Gastrocnemius medialis (tissue), 4 donors: ENCODE data around the gene ZNF121. TPM values are rescaled to one million over a fixed set of nuclear protein-coding genes. Genes with fewer than 3 reads are reported as not detected.
A peak's percentile ranks its signal among the peaks of the same experiment; 100 is the strongest.

ENCODE experiments used
- ATAC-seq, 2 donors: fragments of 150-250 bp; one replicate each; pipeline ENCODE4 v1.9.1; 2016
- DNase-seq, 2 donors: peaks; one replicate each; pipeline ENCODE4 v3.0.0-alpha.2; 2019
- H3K27ac ChIP-seq, 4 donors: fragments of 200-600 bp; sonication (generic); 1 replicate in 1 of 4; 2 replicates in 3 of 4; pipeline ENCODE4 v1.5.1; 2016 to 2018; ENCODE audit warnings: mild to moderate bottlenecking in 2 of 4, moderate library complexity in 1 of 4
- H3K27me3 ChIP-seq, 3 donors: fragments of 200-600 bp; sonication (generic) in 2 of 3; 1 replicate in 1 of 3; 2 replicates in 2 of 3; pipeline versions ENCODE4 v1.5.1 to v1.6.0; 2016 to 2019; ENCODE audit warnings: mild to moderate bottlenecking in 1 of 3, moderate library complexity in 1 of 3
- H3K36me3 ChIP-seq, 2 donors: fragments of 200-600 bp; sonication (generic) in 1 of 2; one replicate each; pipeline ENCODE4 v1.5.1; 2017 to 2018
- H3K4me1 ChIP-seq, 2 donors: fragments of 200-600 bp; sonication (generic) in 1 of 2; one replicate each; pipeline ENCODE4 v1.5.1; 2016 to 2017; ENCODE audit warnings: mild to moderate bottlenecking in 2 of 2
- H3K4me3 ChIP-seq, 4 donors: fragments of 200-600 bp; sonication (generic) in 3 of 4; 1 replicate in 1 of 4; 2 replicates in 3 of 4; pipeline ENCODE4 v1.5.1; 2016 to 2019; ENCODE audit warnings: mild to moderate bottlenecking in 2 of 4
- H3K9me3 ChIP-seq, 3 donors: fragments of 200-600 bp; sonication (generic) in 2 of 3; 1 replicate in 1 of 3; 2 replicates in 2 of 3; pipeline ENCODE4 v1.5.1; 2016 to 2019
- POLR2A ChIP-seq, 2 donors: fragments of 450-650 bp; IDR thresholded peaks; one replicate each; pipeline ENCODE4 v1.6.1; 2017; ENCODE audit warnings: antibody characterized with exemption in 2 of 2, mild to moderate bottlenecking in 2 of 2, moderate library complexity in 2 of 2
- in situ Hi-C, 4 donors: fragments of 200-750 bp; cut with MboI; loops; one replicate each; pipeline versions ENCODE4 v1.15.0 to v1.8.0; 2017; ENCODE audit warnings: low sequenced_read_pairs in 4 of 4
- intact Hi-C: fragments of 100-400 bp; cut with DNase I; formaldehyde crosslinking; loops from one replicate; pipeline ENCODE4 v1.15.1; 2023; ENCODE audit warnings: low total_unique reads
- total RNA-seq, 4 donors: library from RNA; depleted of rRNA; stranded (reverse); fragments of >200 nt; gene quantifications; one replicate each; pipeline versions ENCODE4 v1.1.0 to v1.2.3, GENCODE V29; 2016
- TF ChIP-seq, protein P1 (sequence below), 5 experiments: fragments of 450-650 bp in 3 of 5; fragments of 200-600 bp in 2 of 5; sonication (generic) in 2 of 5; IDR thresholded peaks in 4 of 5; conservative IDR thresholded peaks in 1 of 5; 1 replicate in 4 of 5; 2 replicates in 1 of 5; pipeline ENCODE4 v1.5.1; 2016 to 2019; ENCODE audit warnings: antibody characterized with exemption in 5 of 5, mild to moderate bottlenecking in 3 of 5, moderate library complexity in 3 of 5

Gene ZNF121
- total RNA-seq, result 10 to 100 TPM; 11.2 to 21.9 (median 14.6) TPM

DNA sequence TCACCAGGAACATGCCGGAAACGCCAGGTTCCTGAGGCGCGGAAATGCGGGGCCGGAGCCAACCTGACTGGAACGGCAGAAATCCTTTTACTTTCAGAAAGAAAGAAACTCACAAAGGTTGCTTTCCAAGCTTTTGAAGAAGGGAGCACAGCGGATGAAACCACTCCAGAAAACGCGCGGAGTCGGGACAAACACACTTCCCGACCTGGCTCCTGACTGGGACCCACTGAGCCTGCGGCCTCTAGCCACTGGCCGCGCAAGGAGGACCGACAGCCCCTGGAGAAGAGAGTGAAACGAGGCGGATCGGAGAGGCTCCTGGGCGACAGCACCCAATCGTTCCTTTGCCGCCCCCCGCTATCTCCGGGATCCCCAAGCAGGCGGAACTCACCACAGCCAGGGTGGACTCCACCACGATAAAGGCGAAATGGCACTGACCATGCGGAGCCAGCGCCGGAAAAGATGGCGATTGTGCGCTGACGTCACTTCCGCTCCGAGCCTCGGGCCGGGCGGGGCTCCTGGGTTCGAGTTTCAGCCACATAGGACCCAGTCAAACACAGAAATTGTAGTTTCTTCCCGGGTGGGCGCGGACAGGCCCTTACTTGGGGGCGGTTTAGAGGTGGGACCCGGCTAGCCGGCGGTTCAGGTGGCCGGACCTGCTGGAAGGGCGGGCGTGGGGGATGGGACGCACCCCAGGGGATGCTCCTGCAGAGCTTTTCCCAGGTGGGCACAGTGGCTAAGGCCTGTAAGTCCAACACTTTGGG is at the start of gene ZNF121:
Gene ZNF121, minus strand, starts transcription at position 432 of the 761 bp plus-strand sequence. CDS start 16,407 bp downstream, outside the sequence.
- Histone ChIP-seq H3K4me3 (peak within 1 kb of the TSS; percentile 67 to 93 (median 82)), H3K27me3 (peaks cover 0 to 11% (median 0%) of the 10 kb centered on the region in 3 donors), H3K36me3 (peaks cover 0 to 10% of the 10 kb centered on the region in 2 donors), H3K27ac (peak within 1 kb of the TSS; percentile 82 to 93 (median 90)), H3K9me3 (peaks cover 0 to 1% (median 0%) of the 10 kb centered on the region in 3 donors), H3K4me1 (peaks cover 8 to 10% of the 10 kb centered on the region in 2 donors)
- intact Hi-C loops (loop anchor here (1.0 to 10.0 kb wide), 6 partner anchors 37 to 208 kb away; partner anchors contain the start of genes ZNF266, ZNF426, ZNF561 and ZNF562), in situ Hi-C loops (loop anchor here in 1 of 4 donors (10.0 kb wide), 1 partner anchor 449 kb away; no protein-coding TSS in a partner anchor)
- peak; percentile 59 to 63 for DNase-seq
- peak; percentile 41 to 49 for TF ChIP-seq POLR2A (IDR thresholded peaks at IDR 0.05)
- TF ChIP-seq, protein P1, sequence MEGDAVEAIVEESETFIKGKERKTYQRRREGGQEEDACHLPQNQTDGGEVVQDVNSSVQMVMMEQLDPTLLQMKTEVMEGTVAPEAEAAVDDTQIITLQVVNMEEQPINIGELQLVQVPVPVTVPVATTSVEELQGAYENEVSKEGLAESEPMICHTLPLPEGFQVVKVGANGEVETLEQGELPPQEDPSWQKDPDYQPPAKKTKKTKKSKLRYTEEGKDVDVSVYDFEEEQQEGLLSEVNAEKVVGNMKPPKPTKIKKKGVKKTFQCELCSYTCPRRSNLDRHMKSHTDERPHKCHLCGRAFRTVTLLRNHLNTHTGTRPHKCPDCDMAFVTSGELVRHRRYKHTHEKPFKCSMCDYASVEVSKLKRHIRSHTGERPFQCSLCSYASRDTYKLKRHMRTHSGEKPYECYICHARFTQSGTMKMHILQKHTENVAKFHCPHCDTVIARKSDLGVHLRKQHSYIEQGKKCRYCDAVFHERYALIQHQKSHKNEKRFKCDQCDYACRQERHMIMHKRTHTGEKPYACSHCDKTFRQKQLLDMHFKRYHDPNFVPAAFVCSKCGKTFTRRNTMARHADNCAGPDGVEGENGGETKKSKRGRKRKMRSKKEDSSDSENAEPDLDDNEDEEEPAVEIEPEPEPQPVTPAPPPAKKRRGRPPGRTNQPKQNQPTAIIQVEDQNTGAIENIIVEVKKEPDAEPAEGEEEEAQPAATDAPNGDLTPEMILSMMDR (IDR thresholded peaks at IDR 0.05 in 4 of 5, conservative IDR thresholded peaks at IDR 0.05 in 1 of 5), result no peak
- ATAC-seq, result peak; percentile 95 to 98

DNA sequence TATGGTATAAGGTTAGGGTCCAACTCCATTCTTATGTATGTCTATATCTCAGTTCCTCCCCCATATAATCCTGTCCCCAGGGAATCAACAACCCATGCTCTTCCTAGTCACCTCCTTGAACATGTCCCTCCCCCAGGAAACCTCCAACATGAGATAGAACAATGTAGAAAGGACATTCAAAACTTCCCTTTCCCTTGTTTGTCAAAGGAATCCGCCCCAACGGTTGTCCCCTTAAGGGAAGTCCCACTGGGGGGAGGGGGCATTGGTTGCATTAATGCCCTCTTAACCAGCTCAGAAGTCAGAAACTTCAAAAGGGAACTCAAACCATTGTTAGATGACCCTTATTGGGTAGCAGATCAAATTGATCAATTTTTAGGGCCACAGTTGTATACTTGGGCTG is 43.6 kb upstream of the ZNF121 start:
- TF ChIP-seq POLR2A (IDR thresholded peaks at IDR 0.05), result no peak
- TF ChIP-seq, protein P1 (IDR thresholded peaks at IDR 0.05 in 4 of 5, conservative IDR thresholded peaks at IDR 0.05 in 1 of 5), result no peak
- H3K36me3 ChIP-seq, result peaks cover 0 to 9% of the 10 kb centered on the region in 2 donors
- no peaks in the 10 kb centered on the region for H3K27me3 ChIP-seq
- H3K4me3 ChIP-seq, result no peak overlapping the region
- H3K9me3 ChIP-seq, result no peaks in the 10 kb centered on the region
- in situ Hi-C loops, result loop anchor here in 1 of 4 donors (10.0 kb wide), 2 partner anchors 137 to 167 kb away; partner anchors contain the start of gene ZNF846
- ATAC-seq (no peak), DNase-seq (no peak)
- H3K4me1 ChIP-seq, result no peaks in the 10 kb centered on the region
- no peak overlapping the region for H3K27ac ChIP-seq
- intact Hi-C loops, result loop anchor here (10.0 kb wide), 1 partner anchor 483 kb away; the partner anchor contains the start of gene ZNF317

DNA sequence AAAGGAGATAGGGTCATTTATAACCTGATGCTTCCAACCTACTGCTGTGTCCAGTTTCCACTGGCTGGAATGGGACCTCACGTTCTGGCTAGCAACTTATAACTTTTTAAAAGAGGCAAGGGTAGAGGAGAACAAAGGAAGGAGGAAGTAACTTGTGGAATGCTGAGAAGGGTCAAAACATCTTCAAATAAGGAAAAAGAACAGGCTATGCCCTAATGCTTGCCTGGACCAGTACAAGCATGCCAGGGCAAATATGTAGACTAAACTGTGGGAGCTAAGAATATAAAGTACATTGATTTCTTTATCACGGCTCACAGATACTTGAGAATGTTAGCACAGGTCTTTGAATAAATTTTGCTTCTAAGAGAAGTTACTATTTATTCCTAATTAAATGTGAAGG is 38.2 kb upstream of the ZNF121 start:
- DNase-seq (no peak), ATAC-seq (no peak)
- no peak overlapping the region for H3K4me3 ChIP-seq
- peaks cover 14 to 22% of the 10 kb centered on the region in 2 donors for H3K4me1 ChIP-seq
- H3K36me3 ChIP-seq, result peaks cover 0 to 21% of the 10 kb centered on the region in 2 donors
- no peak overlapping the region for H3K27ac ChIP-seq
- no peaks in the 10 kb centered on the region for H3K27me3 ChIP-seq
- intact Hi-C loops, result loop anchor here (10.0 kb wide), 1 partner anchor 478 kb away; the partner anchor contains the start of gene ZNF317
- no peaks in the 10 kb centered on the region for H3K9me3 ChIP-seq
- TF ChIP-seq, protein P1 (IDR thresholded peaks at IDR 0.05 in 4 of 5, conservative IDR thresholded peaks at IDR 0.05 in 1 of 5), result no peak
- no peak for TF ChIP-seq POLR2A (IDR thresholded peaks at IDR 0.05)
- in situ Hi-C loops, result loop anchor here in 3 of 4 donors (5.0 to 25.0 kb wide), 4 partner anchors 140 to 172 kb away; partner anchors contain the start of gene ZNF846 (in 2 of the 3)

DNA sequence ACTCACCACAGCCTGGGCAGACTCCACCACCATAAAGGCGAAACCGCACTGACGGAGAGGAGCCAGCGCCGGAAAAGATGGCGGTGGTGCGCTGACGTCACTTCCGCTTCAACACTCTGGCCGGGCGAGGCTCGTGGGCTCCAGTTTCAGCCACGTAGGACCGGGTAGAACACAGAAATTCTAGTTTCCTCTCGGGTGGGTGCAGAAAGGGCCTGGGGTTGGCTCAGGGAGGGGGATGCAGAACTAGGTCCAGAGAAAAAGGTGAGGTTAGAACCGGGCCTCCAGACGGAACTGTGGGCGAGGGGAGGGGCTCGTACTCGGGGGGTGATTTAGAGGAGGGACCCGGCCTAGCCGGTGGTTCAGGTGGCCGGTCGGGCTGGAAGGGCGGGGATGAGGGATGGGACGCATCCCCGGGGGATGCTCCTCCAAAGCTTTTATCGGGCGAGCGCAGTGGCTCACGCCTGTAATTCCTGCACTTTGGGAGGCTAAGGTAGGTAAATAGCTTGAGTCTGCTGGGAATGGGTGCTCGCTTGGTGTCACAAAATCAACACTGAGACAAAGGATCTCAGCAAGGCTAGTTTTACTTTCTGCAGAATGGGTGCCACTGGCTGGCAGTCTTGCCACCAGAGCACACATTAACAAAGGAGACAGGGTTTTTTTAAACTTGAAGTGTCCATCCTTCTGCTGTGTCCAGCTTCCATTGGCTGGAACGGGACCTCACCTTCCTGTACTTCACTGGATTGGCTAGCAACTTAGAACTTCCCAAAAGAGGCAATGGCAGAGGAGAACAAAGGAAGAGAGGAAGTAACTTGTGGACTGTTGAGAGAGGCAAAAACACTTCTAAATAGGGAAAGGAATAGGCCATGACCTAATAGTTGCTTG is 37.1 kb upstream of the ZNF121 start, which contains the start of gene ZNF561:
Gene ZNF561, minus strand, starts transcription at position 77 of the 882 bp plus-strand sequence. CDS start 1,776 bp downstream, outside the sequence.
- Histone ChIP-seq H3K36me3 (peaks cover 5 to 32% of the 10 kb centered on the region in 2 donors), H3K27ac (peak within 1 kb of the TSS; percentile 82 to 92 (median 90)), H3K27me3 (no peaks in the 10 kb centered on the region), H3K4me3 (peak within 1 kb of the TSS; percentile 70 to 96 (median 86)), H3K9me3 (no peaks in the 10 kb centered on the region), H3K4me1 (peaks cover 14 to 22% of the 10 kb centered on the region in 2 donors)
- intact Hi-C loops (loop anchor here (1.0 to 10.0 kb wide), 8 partner anchors 37 to 789 kb away; partner anchors contain the start of genes MBD3L1, ZNF121, ZNF266 and ZNF317), in situ Hi-C loops (loop anchor here in 3 of 4 donors (5.0 to 25.0 kb wide), 4 partner anchors 141 to 173 kb away; partner anchors contain the start of gene ZNF846 (in 2 of the 3))
- peak; percentile 96 to 98 for ATAC-seq
- TF ChIP-seq, protein P1 (IDR thresholded peaks at IDR 0.05 in 4 of 5, conservative IDR thresholded peaks at IDR 0.05 in 1 of 5), result no peak
- no peak for TF ChIP-seq POLR2A (IDR thresholded peaks at IDR 0.05)
- DNase-seq, result peak; percentile 70
